Esophagus (tissue), 2 donors: ENCODE data around the gene ANGPT4. TPM values are rescaled to one million over a fixed set of nuclear protein-coding genes. Genes with fewer than 3 reads are reported as not detected.

Source experiments
- H3K27ac ChIP-seq, 2 donors: one replicate each; pipeline ENCODE4 v1.5.1; 2013; ENCODE audit warnings: low read depth in 2 of 2, mild to moderate bottlenecking in 2 of 2, inconsistent platforms in 1 of 2, low read length in 1 of 2, moderate library complexity in 1 of 2
- H3K27me3 ChIP-seq, 2 donors: one replicate each; pipeline ENCODE4 v1.6.1; 2013; ENCODE audit warnings: low read length in 2 of 2, control low read depth in 1 of 2, mild to moderate bottlenecking in 1 of 2; ENCODE audit not compliant: insufficient read depth in 2 of 2, control insufficient read depth in 1 of 2
- H3K36me3 ChIP-seq, 2 donors: one replicate each; pipeline ENCODE4 v1.6.1; 2013; ENCODE audit warnings: low read length in 1 of 2; ENCODE audit not compliant: control insufficient read depth in 2 of 2, insufficient read depth in 2 of 2
- H3K4me1 ChIP-seq, 2 donors: one replicate each; pipeline ENCODE4 v1.6.1; 2013; ENCODE audit warnings: low read length in 1 of 2; ENCODE audit not compliant: control insufficient read depth in 2 of 2, insufficient read depth in 2 of 2
- H3K4me3 ChIP-seq, 2 donors: one replicate each; pipeline ENCODE4 v1.5.1; 2013; ENCODE audit warnings: low read length in 2 of 2, mild to moderate bottlenecking in 2 of 2, low read depth in 1 of 2, moderate library complexity in 1 of 2
- H3K9me3 ChIP-seq, 2 donors: one replicate each; pipeline ENCODE4 v1.6.1; 2013; ENCODE audit warnings: mild to moderate bottlenecking in 2 of 2, low read depth in 1 of 2, low read length in 1 of 2, moderate library complexity in 1 of 2; ENCODE audit not compliant: control insufficient read depth in 2 of 2, insufficient read depth in 1 of 2
- WGBS, 2 donors: extraction: QIAGEN DNeasy Blood & Tissue Kit; methylation state at CpG; one replicate each; pipeline ENCODE4 v1.1.7; 2013; 5-methylcytosine and 5-hydroxymethylcytosine counted together
- polyA plus RNA-seq, 2 donors: library from polyadenylated mRNA; stranded (reverse); fragments of 200-250 nt; gene quantifications; one replicate each; pipeline ENCODE4 v1.2.3, GENCODE V29; 2013
- donor health status: healthy with polysubstance abuse.
- donor health status: Bipolar disorder and iron deficiency.

ANGPT4 gene
- polyA plus RNA-seq, 2 donors: 0.08 to 0.11 TPM

- no peaks in the 10 kb centered on the region for H3K27me3 ChIP-seq
- no peak overlapping the region for H3K4me3 ChIP-seq
- no peaks in the 10 kb centered on the region for H3K4me1 ChIP-seq
- WGBS, 2 donors: 82% methylated on average over 9 of the region's 9 CpGs
- no peaks in the 10 kb centered on the region for H3K9me3 ChIP-seq
- no peaks in the 10 kb centered on the region for H3K36me3 ChIP-seq
- no peak overlapping the region for H3K27ac ChIP-seq
Measured at GRCh38 chr20:944148-944547, 28.0 kb upstream of the ANGPT4 start.

GRCh38 chr20:942611-943010 is 26.5 kb upstream of the ANGPT4 start:
- H3K36me3 ChIP-seq: no peaks in the 10 kb centered on the region
- no peaks in the 10 kb centered on the region for H3K9me3 ChIP-seq
- WGBS, 2 donors: 64 to 74% methylated on average over 7 of the region's 7 CpGs
- H3K27me3 ChIP-seq: no peaks in the 10 kb centered on the region
- no peak overlapping the region for H3K4me3 ChIP-seq
- no peaks in the 10 kb centered on the region for H3K4me1 ChIP-seq
- no peak overlapping the region for H3K27ac ChIP-seq

- no peaks in the 10 kb centered on the region for H3K36me3 ChIP-seq
- H3K4me1 ChIP-seq: no peaks in the 10 kb centered on the region
- no peak overlapping the region for H3K27ac ChIP-seq
- 66 to 74% methylated on average over 5 of the region's 5 CpGs for WGBS, 2 donors
- no peak overlapping the region for H3K4me3 ChIP-seq
- no peaks in the 10 kb centered on the region for H3K9me3 ChIP-seq
- H3K27me3 ChIP-seq: no peaks in the 10 kb centered on the region
Measured at GRCh38 chr20:940926-941325, 24.8 kb upstream of the ANGPT4 start.

GRCh38 chr20:939606-940005 is 23.5 kb upstream of the ANGPT4 start:
- H3K4me3 ChIP-seq: no peak overlapping the region
- no peaks in the 10 kb centered on the region for H3K4me1 ChIP-seq
- 89 to 95% methylated on average over 5 of the region's 5 CpGs for WGBS, 2 donors
- no peaks in the 10 kb centered on the region for H3K36me3 ChIP-seq
- no peaks in the 10 kb centered on the region for H3K27me3 ChIP-seq
- no peak overlapping the region for H3K27ac ChIP-seq
- no peaks in the 10 kb centered on the region for H3K9me3 ChIP-seq

- Histone ChIP-seq H3K4me3 (no peak overlapping the region), H3K4me1 (no peaks in the 10 kb centered on the region), H3K27me3 (no peaks in the 10 kb centered on the region), H3K9me3 (peaks cover 0 to 3% of the 10 kb centered on the region in 2 donors), H3K36me3 (no peaks in the 10 kb centered on the region), H3K27ac (no peak overlapping the region)
- 59 to 62% methylated on average over 9 of the region's 9 CpGs for WGBS, 2 donors
Measured at GRCh38 chr20:934186-934840, 18.2 kb upstream of the ANGPT4 start.

GRCh38 chr20:933029-933428 is 16.9 kb upstream of the ANGPT4 start:
- no peaks in the 10 kb centered on the region for H3K4me1 ChIP-seq
- 82 to 86% methylated on average over 2 of the region's 2 CpGs for WGBS, 2 donors
- H3K4me3 ChIP-seq: no peak overlapping the region
- H3K36me3 ChIP-seq: no peaks in the 10 kb centered on the region
- H3K27ac ChIP-seq: no peak overlapping the region
- no peaks in the 10 kb centered on the region for H3K27me3 ChIP-seq
- peaks cover 0 to 3% of the 10 kb centered on the region in 2 donors for H3K9me3 ChIP-seq

GRCh38 chr20:931401-931800 is 15.3 kb upstream of the ANGPT4 start:
- H3K9me3 ChIP-seq: peaks cover 0 to 3% of the 10 kb centered on the region in 2 donors
- WGBS, 2 donors: 39 to 68% methylated on average over 1 of the region's 1 CpG
- H3K4me1 ChIP-seq: no peaks in the 10 kb centered on the region
- H3K27ac ChIP-seq: no peak overlapping the region
- H3K4me3 ChIP-seq: no peak overlapping the region
- H3K36me3 ChIP-seq: no peaks in the 10 kb centered on the region
- no peaks in the 10 kb centered on the region for H3K27me3 ChIP-seq

- no peak overlapping the region for H3K4me3 ChIP-seq
- WGBS, 2 donors: 70 to 73% methylated on average over 6 of the region's 6 CpGs
Measured at GRCh38 chr20:926670-927069, 10.5 kb upstream of the ANGPT4 start.

GRCh38 chr20:925516-925915 is 9.4 kb upstream of the ANGPT4 start:
- 89 to 91% methylated on average over 9 of the region's 9 CpGs for WGBS, 2 donors
- Histone ChIP-seq H3K4me3 (no peak overlapping the region), H3K4me1 (no peaks in the 10 kb centered on the region), H3K9me3 (no peaks in the 10 kb centered on the region), H3K27ac (no peak overlapping the region), H3K36me3 (no peaks in the 10 kb centered on the region), H3K27me3 (no peaks in the 10 kb centered on the region)

More at GRCh38 chr20:926670-927069, 10.5 kb upstream of the ANGPT4 start:
- Histone ChIP-seq H3K27ac (no peak overlapping the region), H3K36me3 (no peaks in the 10 kb centered on the region), H3K27me3 (no peaks in the 10 kb centered on the region), H3K9me3 (no peaks in the 10 kb centered on the region), H3K4me1 (no peaks in the 10 kb centered on the region)

- no peaks in the 10 kb centered on the region for H3K36me3 ChIP-seq
- no peaks in the 10 kb centered on the region for H3K4me1 ChIP-seq
- H3K9me3 ChIP-seq: no peaks in the 10 kb centered on the region
- no peaks in the 10 kb centered on the region for H3K27me3 ChIP-seq
- H3K4me3 ChIP-seq: no peak overlapping the region
- no peak overlapping the region for H3K27ac ChIP-seq
Measured at GRCh38 chr20:924639-925038, 8.5 kb upstream of the ANGPT4 start.
